A549 (cell line): ENCODE results near the gene CDK19. TPM values are rescaled to one million over a fixed set of nuclear protein-coding genes. Genes with fewer than 3 reads are reported as not detected.
"Not testable (repeated sequence)": the region's sequence is repeated elsewhere in the genome, so short reads cannot be mapped to it uniquely, and the experiment has no call there.

Experiments used
- ATAC-seq, 2 experiments: fragments of 200-7000 bp in 1 of 2; fragments of >200 bp in 1 of 2; cut with Nextera tagmentation in 1 of 2; cut with Tn5 transposase in 1 of 2; 3 replicates each; pipeline versions ENCODE4 v1.8.0 to v1.9.1; 2018 to 2020; ENCODE audit warnings: mild to moderate bottlenecking in 1 of 2, moderate library complexity in 1 of 2
- CTCF ChIA-PET: fragments of 300-600 bp; sonication (Branson Sonifier 250); formaldehyde crosslinking; extraction: SDS; loops from one replicate; lab custom pipeline; 2021; ENCODE audit warnings: antibody characterized with exemption, inconsistent platforms; lab: Yijun Ruan, JAX
- POLR2A ChIA-PET: fragments of 350-600 bp; formaldehyde crosslinking; extraction: SDS; loops from one replicate; lab custom pipeline; 2021; ENCODE audit warnings: antibody characterized with exemption, inconsistent platforms; lab: Yijun Ruan, JAX
- DNase-seq, 2 experiments: peaks; one replicate each; pipeline versions ENCODE4 v3.0.0 to v3.0.0-alpha.2; 2011 to 2016; ENCODE audit warnings: low read depth in 1 of 2, low spot score in 1 of 2
- FAIRE-seq: peaks from 2 replicates; lab custom pipeline; 2011; peaks lifted over from hg19 to GRCh38; lab: Jason Lieb, UNC
- H3K27ac ChIP-seq, 2 experiments: fragments of >200 bp; sonication (Bioruptor Twin); formaldehyde crosslinking; 3 replicates each; pipeline ENCODE4 v1.5.1; 2016 to 2017
- H3K4me1 ChIP-seq: fragments of >200 bp; sonication (Bioruptor Twin); formaldehyde crosslinking; 3 replicates; pipeline ENCODE4 v1.6.1; 2016
- H3K4me2 ChIP-seq: fragments of >200 bp; sonication (Bioruptor Twin); formaldehyde crosslinking; 3 replicates; pipeline ENCODE4 v1.6.1; 2016
- H3K4me3 ChIP-seq: fragments of >200 bp; sonication (Bioruptor Twin); formaldehyde crosslinking; 3 replicates; pipeline ENCODE4 v1.5.1; 2016
- H3K9me3 ChIP-seq: fragments of >200 bp; sonication (Bioruptor Twin); formaldehyde crosslinking; 3 replicates; pipeline ENCODE4 v1.6.1; 2016
- ATOH8 ChIP-seq: fragments of 250-450 bp; sonication (Bioruptor Pico); IDR thresholded peaks from 2 replicates; pipeline ENCODE4 v1.5.0; 2020; ENCODE audit warnings: low read depth, mild to moderate bottlenecking, moderate library complexity
- BCL3 ChIP-seq: fragments of >200 bp; sonication (Bioruptor Twin); formaldehyde crosslinking; IDR thresholded peaks from 3 replicates; pipeline ENCODE4 v1.6.1; 2016
- CBX8 ChIP-seq: fragments of 200-600 bp; sonication (generic); IDR thresholded peaks from 2 replicates; pipeline ENCODE4 v1.6.1; 2016
- CHD2 ChIP-seq: fragments of 150-350 bp; IDR thresholded peaks from 2 replicates; pipeline ENCODE4 v1.6.1; 2014; ENCODE audit warnings: low read length; ENCODE audit not compliant: partially characterized antibody
- CTCF ChIP-seq: fragments of >200 bp; sonication (Bioruptor Twin); formaldehyde crosslinking; IDR thresholded peaks from 3 replicates; pipeline ENCODE4 v1.5.1; 2016
- ELK1 ChIP-seq: fragments of 150-350 bp; IDR thresholded peaks from 2 replicates; pipeline ENCODE4 v1.6.1; 2014; ENCODE audit warnings: low read depth, mild to moderate bottlenecking, low read length
- HES2 ChIP-seq: fragments of >200 bp; sonication (Bioruptor Twin); formaldehyde crosslinking; IDR thresholded peaks from 2 replicates; pipeline ENCODE4 v1.6.1; 2016
- HOXB13 ChIP-seq: fragments of 250-450 bp; sonication (Bioruptor Pico); IDR thresholded peaks from 2 replicates; pipeline ENCODE4 v1.5.0; 2020; ENCODE audit warnings: low read depth, mild to moderate bottlenecking, moderate library complexity
- HOXB5 ChIP-seq: fragments of 250-450 bp; sonication (Bioruptor Pico); IDR thresholded peaks from 2 replicates; pipeline ENCODE4 v1.5.0; 2020; ENCODE audit warnings: mild to moderate bottlenecking, moderate library complexity
- JUN ChIP-seq, 2 experiments: fragments of >200 bp; sonication (Bioruptor Twin); formaldehyde crosslinking; IDR thresholded peaks; 2 replicates in 1 of 2; 3 replicates in 1 of 2; pipeline ENCODE4 v1.6.1; 2016 to 2017
- JUNB ChIP-seq: fragments of >200 bp; sonication (Bioruptor Twin); formaldehyde crosslinking; IDR thresholded peaks from 2 replicates; pipeline ENCODE4 v1.6.1; 2016
- KDM1A ChIP-seq: fragments of 200-600 bp; sonication (generic); IDR thresholded peaks from 2 replicates; pipeline ENCODE4 v1.6.1; 2016; ENCODE audit warnings: low read depth, mild to moderate bottlenecking
- NPAS2 ChIP-seq: fragments of 250-450 bp; sonication (Bioruptor Pico); IDR thresholded peaks from 2 replicates; pipeline ENCODE4 v1.8.0; 2022; ENCODE audit warnings: mild to moderate bottlenecking, moderate library complexity, borderline replicate concordance
- PBX3 ChIP-seq: IDR thresholded peaks from 2 replicates; pipeline ENCODE4 v1.6.1; 2012
- POLR2AphosphoS2 ChIP-seq: conservative IDR thresholded peaks from 2 replicates; pipeline ENCODE4 v1.6.1; 2012; ENCODE audit warnings: low read length, improper control_type of control experiment, inconsistent platforms
- RARB ChIP-seq: fragments of 250-450 bp; sonication (Bioruptor Pico); IDR thresholded peaks from 2 replicates; pipeline ENCODE4 v1.8.0; 2021; ENCODE audit warnings: mild to moderate bottlenecking, moderate library complexity
- RCOR1 ChIP-seq: fragments of 150-350 bp; IDR thresholded peaks from 2 replicates; pipeline ENCODE4 v1.6.1; 2014; ENCODE audit warnings: antibody characterized with exemption, low read length, low read depth
- RFX5 ChIP-seq: fragments of 450-650 bp; IDR thresholded peaks from 2 replicates; pipeline ENCODE4 v1.7.1; 2014; ENCODE audit warnings: antibody characterized with exemption, mild to moderate bottlenecking, moderate library complexity
- SMC3 ChIP-seq: fragments of >200 bp; sonication (Bioruptor Twin); formaldehyde crosslinking; IDR thresholded peaks from 3 replicates; pipeline ENCODE4 v1.6.1; 2018; ENCODE audit warnings: inconsistent platforms
- TP53 ChIP-seq: fragments of 250-450 bp; sonication (Bioruptor Pico); IDR thresholded peaks from 2 replicates; pipeline ENCODE4 v1.5.0; 2021; ENCODE audit warnings: mild to moderate bottlenecking, moderate library complexity
- ZC3H11A ChIP-seq: fragments of 450-650 bp; IDR thresholded peaks from 2 replicates; pipeline ENCODE4 v1.6.1; 2014; ENCODE audit warnings: antibody characterized with exemption, mild to moderate bottlenecking
- ZSCAN20 ChIP-seq: fragments of 250-450 bp; sonication (Bioruptor Pico); IDR thresholded peaks from 2 replicates; pipeline ENCODE4 v1.8.0; 2022; ENCODE audit warnings: mild to moderate bottlenecking, moderate library complexity
- WGBS: methylation state at CpG from one replicate; pipeline ENCODE4 v1.1.6; 2017; ENCODE audit errors: missing lambda C conversion rate; 5-methylcytosine and 5-hydroxymethylcytosine counted together
- polyA plus RNA-seq, 4 experiments: library from polyadenylated mRNA; depleted of rRNA in 3 of 4; stranded (reverse); fragments of >200 nt; fragmentation: RNase III in 1 of 4; extraction: RNeasy Plus Mini Kit Qiagen cat#74134 plus additional on column Dnase treatment in 1 of 4; gene quantifications; 2 replicates in 3 of 4; 3 replicates in 1 of 4; pipeline ENCODE4 v1.2.3, GENCODE V29; 2011 to 2017

The CDK19 gene
- polyA plus RNA-seq, 2 of the 4 experiments (the other 2 are of a cell fraction): 7.1 to 18.6 TPM

GRCh38 chr6:110609101-110609500, 206.2 kb downstream of the CDK19 start:
- FAIRE-seq (no peak), ATAC-seq (no peak), DNase-seq (no peak)
- POLR2A ChIA-PET: no interaction called here
- no peak for TF ChIP-seq RFX5
- TF ChIP-seq ZSCAN20 (CRISPR knock-in tag): no peak
- WGBS: 53% methylated on average over 2 of the region's 2 CpGs
- Histone ChIP-seq H3K4me2 (no peak overlapping the region), H3K4me1 (no peaks in the 10 kb centered on the region), H3K4me3 (no peak overlapping the region), H3K9me3 (no peaks in the 10 kb centered on the region), H3K27ac (no peak overlapping the region)
- CTCF ChIA-PET: no interaction called here

- no peak for ATAC-seq
Observed at GRCh38 chr6:110608151-110608550, 207.1 kb downstream of the CDK19 start.

GRCh38 chr6:110606151-110606550, 209.1 kb downstream of the CDK19 start:
- no peak for TF ChIP-seq RFX5
- no peak for TF ChIP-seq TP53 (CRISPR knock-in tag)
- no peak for TF ChIP-seq CTCF
- no peak for TF ChIP-seq SMC3
- no peak for TF ChIP-seq HES2
- no peak for TF ChIP-seq BCL3
- TF ChIP-seq PBX3: no peak
- TF ChIP-seq NPAS2 (CRISPR knock-in tag): no peak
- no peak for TF ChIP-seq POLR2AphosphoS2
- no peak for TF ChIP-seq RCOR1
- no peak for TF ChIP-seq HOXB5 (CRISPR knock-in tag)
- TF ChIP-seq CBX8: no peak
- no peak for TF ChIP-seq KDM1A
- TF ChIP-seq ZC3H11A: no peak
- no peak for TF ChIP-seq ATOH8 (CRISPR knock-in tag)
- no peaks in the 10 kb centered on the region for H3K9me3 ChIP-seq
- no peak overlapping the region for H3K4me2 ChIP-seq
- DNase-seq (no peak), ATAC-seq (no peak), FAIRE-seq (no peak)
- no peak overlapping the region for H3K4me3 ChIP-seq
- H3K4me1 ChIP-seq: no peaks in the 10 kb centered on the region
- no peak overlapping the region for H3K27ac ChIP-seq
- POLR2A ChIA-PET: no interaction called here
- WGBS: 66% methylated on average over 4 of the region's 4 CpGs
- CTCF ChIA-PET: no interaction called here

More at GRCh38 chr6:110608151-110608550, 207.1 kb downstream of the CDK19 start:
- CTCF ChIA-PET: interaction anchor here (0.6 kb wide), 1 partner anchor 1083 kb away, joined by 3 read pairs; no protein-coding TSS in a partner anchor
- FAIRE-seq: no peak
- no peaks in the 10 kb centered on the region for H3K9me3 ChIP-seq
- no peak overlapping the region for H3K4me3 ChIP-seq
- no peak for DNase-seq
- no peak for TF ChIP-seq ELK1
- no peak for TF ChIP-seq JUNB
- no peak for TF ChIP-seq CHD2
- TF ChIP-seq JUN (IDR thresholded peaks at IDR 0.05): no peak
- no peak for TF ChIP-seq HOXB13 (CRISPR knock-in tag)
- TF ChIP-seq RARB (CRISPR knock-in tag): no peak
- no peak for TF ChIP-seq SMC3
- TF ChIP-seq, all 56 proteins: peak for 0
- 90% methylated on average over 2 of the region's 2 CpGs for WGBS
- Histone ChIP-seq H3K27ac (no peak overlapping the region), H3K4me1 (no peaks in the 10 kb centered on the region), H3K4me2 (no peak overlapping the region)
- POLR2A ChIA-PET: no interaction called here

GRCh38 chr6:110600640-110601039, 214.6 kb downstream of the CDK19 start:
- ATAC-seq, FAIRE-seq, CTCF ChIA-PET, DNase-seq, H3K4me1 ChIP-seq, H3K4me2 ChIP-seq, H3K9me3 ChIP-seq, H3K27ac ChIP-seq, POLR2A ChIA-PET, H3K4me3 ChIP-seq: not testable (repeated sequence)
- WGBS: 59% methylated on average over 3 of the region's 3 CpGs
